H1 (cell line): ENCODE measurements around the gene AGAP3. TPM values are rescaled to one million over a fixed set of nuclear protein-coding genes. Genes with fewer than 3 reads are reported as not detected.

Experiments
- CTCF ChIA-PET: fragments of 300-600 bp; sonication (Branson Sonifier 250); formaldehyde crosslinking; loops from one replicate; lab custom pipeline; 2021; ENCODE audit not compliant: partially characterized antibody; lab: Charles Lee
- POLR2A ChIA-PET: fragments of 300-600 bp; sonication (Branson Sonifier 250); formaldehyde crosslinking; loops from one replicate; lab custom pipeline; 2021; ENCODE audit warnings: inconsistent platforms; ENCODE audit not compliant: partially characterized antibody; lab: Charles Lee
- DNase-seq, 2 experiments: peaks; one replicate each; pipeline versions ENCODE4 v3.0.0 to v3.0.0-alpha.2; 2010 to 2022; ENCODE audit warnings: low spot score in 2 of 2, low read depth in 1 of 2, mixed read lengths in 1 of 2
- FAIRE-seq: peaks from 2 replicates; lab custom pipeline; 2011; peaks lifted over from hg19 to GRCh38; lab: Jason Lieb, UNC
- H2AFZ ChIP-seq: 2 replicates; pipeline ENCODE4 v1.8.1; 2012; ENCODE audit warnings: low read length, inconsistent platforms
- H2AK5ac ChIP-seq: 2 replicates; pipeline ENCODE4 v1.6.1; 2013; ENCODE audit warnings: low read depth, low read length
- H2BK120ac ChIP-seq: replicated peaks from 2 replicates; pipeline ENCODE3; 2013; ENCODE audit warnings: low read depth, low read length, inconsistent platforms
- H2BK12ac ChIP-seq: 2 replicates; pipeline ENCODE4 v1.6.1; 2013; ENCODE audit warnings: low read depth, low read length
- H2BK15ac ChIP-seq: 2 replicates; pipeline ENCODE4 v1.6.1; 2013; ENCODE audit warnings: low read length
- H2BK20ac ChIP-seq: 2 replicates; pipeline ENCODE4 v1.6.1; 2013; ENCODE audit warnings: low read length
- H2BK5ac ChIP-seq: 2 replicates; pipeline ENCODE4 v1.6.1; 2013; ENCODE audit warnings: low read depth, low read length
- H3K14ac ChIP-seq: 2 replicates; pipeline ENCODE4 v1.6.1; 2013; ENCODE audit warnings: inconsistent platforms; ENCODE audit not compliant: insufficient read length
- H3K18ac ChIP-seq: 2 replicates; pipeline ENCODE4 v1.6.1; 2013; ENCODE audit warnings: low read length; ENCODE audit errors: extremely low read depth
- H3K23ac ChIP-seq: 2 replicates; pipeline ENCODE4 v1.6.1; 2013; ENCODE audit warnings: inconsistent platforms; ENCODE audit not compliant: insufficient read length
- H3K23me2 ChIP-seq: 2 replicates; pipeline ENCODE4 v1.6.1; 2013; ENCODE audit warnings: low read depth, low read length
- H3K27ac ChIP-seq: 2 replicates; pipeline ENCODE4 v1.6.1; 2011; ENCODE audit warnings: low read depth, low read length, inconsistent platforms
- H3K27me3 ChIP-seq, 4 experiments: replicated peaks in 1 of 4; 1 replicate in 1 of 4; 2 replicates in 3 of 4; pipeline versions ENCODE4 v1.6.1 to v1.8.1; 2011 to 2013; ENCODE audit warnings: low read length in 3 of 4, mild to moderate bottlenecking in 3 of 4, inconsistent platforms in 2 of 4, mixed read lengths in 2 of 4, moderate library complexity in 1 of 4; ENCODE audit not compliant: control insufficient read depth in 3 of 4, insufficient read depth in 3 of 4; ENCODE audit errors: extremely low read depth in 1 of 4
- H3K36me3 ChIP-seq, 4 experiments: 2 replicates each; pipeline versions ENCODE4 v1.6.1 to v1.8.1; 2011 to 2013; ENCODE audit warnings: mild to moderate bottlenecking in 4 of 4, low read length in 3 of 4, moderate library complexity in 2 of 4, control low read depth in 1 of 4, inconsistent platforms in 1 of 4; ENCODE audit not compliant: insufficient read depth in 4 of 4, control insufficient read depth in 2 of 4
- H3K4ac ChIP-seq: replicated peaks from 2 replicates; pipeline ENCODE3; 2013; ENCODE audit warnings: low read length, low read depth, mixed read lengths, inconsistent platforms; ENCODE audit not compliant: insufficient read length
- H3K4me1 ChIP-seq, 4 experiments: replicated peaks in 1 of 4; 1 replicate in 1 of 4; 2 replicates in 3 of 4; pipeline versions ENCODE4 v1.6.1 to v1.8.1; 2011 to 2013; ENCODE audit warnings: low read length in 3 of 4, inconsistent platforms in 2 of 4, mixed read lengths in 1 of 4; ENCODE audit not compliant: insufficient read depth in 4 of 4, control insufficient read depth in 3 of 4
- H3K4me2 ChIP-seq, 2 experiments: 2 replicates each; pipeline versions ENCODE4 v1.6.1 to v1.8.1; 2011 to 2013; ENCODE audit warnings: low read depth in 2 of 2, low read length in 2 of 2, control low read depth in 1 of 2, inconsistent platforms in 1 of 2, mild to moderate bottlenecking in 1 of 2; ENCODE audit not compliant: insufficient read depth in 1 of 2
- H3K4me3 ChIP-seq, 4 experiments: fragments of 200-600, 300-600 bp in 1 of 4; sonication (generic), shearing (Covaris generic), sonication (Bioruptor Twin) in 1 of 4; 2 replicates each; pipeline versions ENCODE4 v1.5.1 to v1.8.1; 2011 to 2016; ENCODE audit warnings: low read length in 4 of 4, low read depth in 3 of 4, control low read depth in 2 of 4, inconsistent platforms in 2 of 4, mild to moderate bottlenecking in 2 of 4, mixed read lengths in 1 of 4, moderate library complexity in 1 of 4; ENCODE audit not compliant: insufficient read depth in 2 of 4; ENCODE audit errors: extremely low read depth in 1 of 4
- H3K56ac ChIP-seq: replicated peaks from 2 replicates; pipeline ENCODE3; 2013; ENCODE audit warnings: low read depth, mild to moderate bottlenecking, mixed read lengths, low read length, inconsistent platforms; ENCODE audit not compliant: insufficient read length
- H3K79me1 ChIP-seq: 2 replicates; pipeline ENCODE4 v1.6.1; 2013; ENCODE audit warnings: low read depth, low read length, control low read depth
- H3K79me2 ChIP-seq, 2 experiments: 2 replicates each; pipeline versions ENCODE4 v1.6.1 to v1.8.1; 2012 to 2013; ENCODE audit warnings: low read length in 2 of 2, mild to moderate bottlenecking in 2 of 2, inconsistent platforms in 1 of 2; ENCODE audit not compliant: insufficient read depth in 2 of 2, control insufficient read depth in 1 of 2
- H3K9ac ChIP-seq, 4 experiments: replicated peaks in 1 of 4; 1 replicate in 1 of 4; 2 replicates in 3 of 4; pipeline versions ENCODE4 v1.6.1 to v1.8.1; 2011 to 2013; ENCODE audit warnings: low read depth in 3 of 4, low read length in 3 of 4, control low read depth in 2 of 4, mild to moderate bottlenecking in 2 of 4, moderate library complexity in 2 of 4, inconsistent platforms in 1 of 4; ENCODE audit errors: extremely low read depth in 1 of 4
- H3K9me3 ChIP-seq, 2 experiments: 2 replicates each; pipeline versions ENCODE4 v1.6.1 to v1.8.1; 2012 to 2013; ENCODE audit warnings: mild to moderate bottlenecking in 2 of 2, moderate library complexity in 2 of 2, control low read depth in 1 of 2, inconsistent platforms in 1 of 2, low read depth in 1 of 2, low read length in 1 of 2, mixed read lengths in 1 of 2; ENCODE audit not compliant: insufficient read depth in 2 of 2
- H4K20me1 ChIP-seq, 2 experiments: replicated peaks in 1 of 2; 2 replicates each; pipeline versions ENCODE3 to v1.8.1; 2011 to 2013; ENCODE audit warnings: inconsistent platforms in 2 of 2, low read length in 2 of 2, mild to moderate bottlenecking in 1 of 2; ENCODE audit not compliant: insufficient read depth in 2 of 2, control insufficient read depth in 1 of 2
- H4K5ac ChIP-seq: 2 replicates; pipeline ENCODE4 v1.6.1; 2013; ENCODE audit warnings: low read length, low read depth, mixed read lengths, inconsistent platforms; ENCODE audit not compliant: insufficient read length
- H4K8ac ChIP-seq: 2 replicates; pipeline ENCODE4 v1.8.0; 2013; ENCODE audit warnings: mild to moderate bottlenecking, moderate library complexity, low read length, inconsistent platforms; ENCODE audit not compliant: insufficient read depth; ENCODE audit errors: extremely low read depth
- H4K91ac ChIP-seq: replicated peaks from 2 replicates; pipeline ENCODE3; 2013; ENCODE audit warnings: low read length, mixed read lengths, inconsistent platforms; ENCODE audit not compliant: insufficient read length
- FOSL1 ChIP-seq: IDR thresholded peaks from 2 replicates; pipeline ENCODE4 v1.6.1; 2011; ENCODE audit warnings: mild to moderate bottlenecking, low read depth, low read length, moderate library complexity; ENCODE audit not compliant: insufficient read depth
- SIN3A ChIP-seq, 2 experiments: IDR thresholded peaks in 1 of 2; conservative IDR thresholded peaks in 1 of 2; 2 replicates each; pipeline ENCODE4 v1.6.1; 2011 to 2012; ENCODE audit warnings: low read length in 2 of 2, improper control_type of control experiment in 1 of 2, low read depth in 1 of 2, mild to moderate bottlenecking in 1 of 2
- SP4 ChIP-seq: IDR thresholded peaks from 2 replicates; pipeline ENCODE4 v1.6.1; 2012; ENCODE audit warnings: low read length, inconsistent platforms
- WGBS, 2 experiments: shearing (Covaris generic) in 1 of 2; methylation state at CpG; one replicate each; pipeline versions ENCODE4 v1.1.6 to v1.1.7; 2013 to 2015; ENCODE audit warnings: low lambda C conversion rate in 2 of 2, mixed read lengths in 2 of 2, inconsistent platforms in 1 of 2, low coverage in 1 of 2, missing lambda C conversion rate in 1 of 2; ENCODE audit not compliant: insufficient replicate concordance in 2 of 2, insufficient coverage in 1 of 2, insufficient read length in 1 of 2; ENCODE audit errors: extremely low coverage in 1 of 2, missing lambda C conversion rate in 1 of 2; 5-methylcytosine and 5-hydroxymethylcytosine counted together
- polyA plus RNA-seq, 7 experiments: library from polyadenylated mRNA; depleted of rRNA in 3 of 7; stranded (reverse) in 5 of 7; unstranded in 2 of 7; fragments of >200 nt in 5 of 7; fragments of 200-250 nt in 2 of 7; gene quantifications; 1 replicate in 5 of 7; 2 replicates in 1 of 7; 4 replicates in 1 of 7; pipeline versions ENCODE4 v1.2.1 to v1.2.3, GENCODE V29; 2011 to 2013; ENCODE audit warnings: missing spikeins in 2 of 7, mixed read lengths in 2 of 7
- total RNA-seq: library from RNA; stranded (reverse); fragmentation: NEBNext Ultra II Directional; extraction: Animal tissue kit (Norgen Biotek cat#: 25700); gene quantifications from 2 replicates; pipeline ENCODE4 v1.2.1, GENCODE V29; 2021

Gene AGAP3
- total and polyA plus RNA-seq, 2 of the 8 experiments (the other 6 are each of a cell fraction or from before 2014, with no cell fraction given) = 66.4 to 120 TPM

DNA sequence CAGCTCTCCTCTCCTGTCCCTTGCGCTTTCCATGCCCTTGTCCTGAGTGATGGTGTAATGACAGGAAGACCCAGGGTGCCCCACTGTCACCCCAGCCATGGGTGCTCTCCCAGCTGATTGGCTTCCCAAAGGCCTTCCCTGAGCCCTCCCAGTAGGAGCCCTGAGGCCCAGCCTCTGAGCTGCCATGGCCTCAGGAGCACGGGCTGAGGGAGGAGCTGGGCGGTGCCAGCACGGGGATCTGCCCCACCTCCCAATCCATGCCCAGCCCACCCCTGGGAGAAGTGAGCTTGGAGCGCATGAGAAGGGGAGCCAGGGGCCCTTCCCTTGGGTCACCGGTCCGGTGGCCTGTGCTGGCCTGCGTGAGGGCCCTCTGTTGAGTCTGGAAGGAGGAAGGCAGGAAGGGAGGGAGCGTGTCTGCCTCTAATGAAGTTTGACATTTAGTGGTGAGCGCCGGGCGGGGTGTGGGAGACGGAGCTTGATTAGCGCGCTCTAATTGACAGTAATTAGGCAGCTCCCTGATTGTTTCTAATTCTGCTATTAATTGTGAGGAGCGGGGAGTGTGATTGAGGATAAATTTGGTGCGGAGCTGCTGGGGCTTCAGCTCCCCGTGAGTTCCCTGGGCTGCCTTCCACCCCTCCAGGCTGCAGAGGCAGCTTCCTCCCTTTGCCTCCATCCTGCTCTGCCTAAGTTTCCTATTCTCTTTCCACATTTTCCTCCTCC lies 53.0 kb downstream of the AGAP3 start:
- Histone ChIP-seq H4K8ac (no peak overlapping the region; the same call in 1 of the 2 replicates), H3K27me3 (peaks cover 0 to 1% (median 0%) of the 10 kb centered on the region in 4 experiments; a peak in 1 of 7 replicates), H3K4me2 (peak overlapping the region; percentile 37 to 63), H3K56ac (no peak overlapping the region), H2AK5ac (no peak overlapping the region), H3K14ac (no peak overlapping the region), H3K27ac (no peak overlapping the region), H3K79me1 (no peaks in the 10 kb centered on the region), H3K23me2 (no peaks in the 10 kb centered on the region; the same call in 1 of the 2 replicates), H3K79me2 (no peaks in the 10 kb centered on the region), H2BK12ac (no peak overlapping the region), H2BK120ac (no peak overlapping the region), H2BK15ac (no peak overlapping the region; the same call in 1 of the 2 replicates), H3K4me3 (peak overlapping the region in 1 of 4 experiments; percentile 25; a peak in 1 of 8 replicates), H4K20me1 (peaks cover 10 to 22% of the 10 kb centered on the region in 2 experiments), H3K9me3 (no peaks in the 10 kb centered on the region), H3K23ac (no peak overlapping the region), H2BK5ac (0 out of 2 replicates have a peak overlapping the region, but pooled peaks have one; percentile 13), H3K4me1 (peaks cover 7 to 34% (median 20%) of the 10 kb centered on the region in 4 experiments), H3K18ac (no peak overlapping the region), H3K9ac (0 out of 7 replicates have a peak overlapping the region, but pooled peaks of 1 of the 4 experiments have one; percentile 4), H3K36me3 (peaks cover 0 to 6% (median 3%) of the 10 kb centered on the region in 4 experiments; a peak in 5 of 8 replicates), H4K91ac (no peak overlapping the region), H2AFZ (no peak overlapping the region), H2BK20ac (0 out of 2 replicates have a peak overlapping the region, but pooled peaks have one; percentile 32), H3K4ac (no peak overlapping the region), H4K5ac (no peak overlapping the region)
- FAIRE-seq (no peak), DNase-seq (no peak)
- 78% methylated on average over 14 of the region's 18 CpGs; no CpG with 5 or more reads in 1 of the 2 experiments for WGBS, 2 experiments
- no peak for TF ChIP-seq SP4
- TF ChIP-seq SIN3A (conservative IDR thresholded peaks at IDR 0.05 in 1 of 2, IDR thresholded peaks at IDR 0.05 in 1 of 2; ENCODE audit: low read depth in 1 of 2, low read length in 2 of 2) = 0 out of 4 replicates have a peak, but pooled peaks of 1 of the 2 experiments have one; percentile 28
- TF ChIP-seq FOSL1 = no peak
- CTCF ChIA-PET = interaction anchor here (0.7 to 18.9 kb wide), 26 partner anchors 10 to 143 kb away, joined by 3 to 197 read pairs (median 5); partner anchors contain the start of genes ABCF2 and GBX1
- POLR2A ChIA-PET = interaction anchor here (0.8 to 3.0 kb wide), 9 partner anchors 9 to 108 kb away, joined by 3 to 8 read pairs (median 7); partner anchors contain the start of gene TMUB1
